ENCODE results near the gene TSFM. TPM values are rescaled to one million over a fixed set of nuclear protein-coding genes. Genes with fewer than 3 reads are reported as not detected.

The TSFM gene
- total and polyA plus RNA-seq, 2 of the 13 experiments (the other 11 are each of a cell fraction or from before 2014, with no cell fraction given) = 29.8 to 68.3 TPM

DNA sequence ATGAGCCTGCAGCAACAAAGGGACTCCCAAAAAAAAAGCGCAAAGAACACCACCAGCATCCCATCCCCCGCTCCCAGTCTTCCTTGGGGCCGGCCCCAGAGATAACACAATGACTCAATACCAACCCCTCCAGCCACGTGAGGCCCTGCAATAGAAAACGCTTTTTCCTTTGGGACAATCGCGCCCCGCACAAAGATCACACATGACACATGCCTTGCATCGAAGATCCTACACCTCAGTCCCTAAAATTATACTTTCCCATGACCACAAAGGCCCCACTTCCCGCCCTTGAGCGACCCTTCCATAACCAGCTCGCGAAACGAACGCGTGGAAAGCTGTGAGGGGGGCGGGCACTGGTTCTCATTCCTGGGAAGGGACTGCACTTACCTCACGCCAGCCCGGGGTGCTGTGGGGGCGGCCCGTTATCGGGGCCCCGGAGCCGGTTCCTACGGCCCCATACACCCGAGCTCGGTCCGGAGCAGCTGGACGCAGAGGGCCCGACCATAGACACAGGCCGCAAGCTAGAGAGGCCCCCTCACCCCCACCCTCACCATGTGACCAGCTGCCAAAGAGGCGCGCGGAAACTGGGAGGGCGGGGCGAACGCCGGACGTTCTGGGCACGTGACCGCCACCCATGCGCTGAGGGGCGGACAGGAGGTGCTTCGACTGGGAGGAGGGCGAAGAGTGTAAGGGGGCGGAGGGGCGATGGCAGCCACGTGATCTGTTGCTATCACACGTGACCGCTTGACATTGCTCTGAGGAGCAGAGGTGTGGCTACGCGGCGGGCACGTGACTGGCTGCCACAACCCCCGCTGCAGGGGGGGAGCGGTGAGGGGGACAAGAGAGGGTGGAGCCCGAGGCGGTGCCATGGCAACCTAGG, 30.6 kb upstream of the TSFM start, which contains the start of gene CDK4 (continued):
- TF ChIP-seq TBX3 (IDR thresholded peaks at IDR 0.05; ENCODE audit: borderline replicate concordance) = peak; percentile 94
- TF ChIP-seq ZNF605 (CRISPR knock-in tag; IDR thresholded peaks at IDR 0.05) = peak; percentile 89
- peak; percentile 94 for TF ChIP-seq SP4 (CRISPR knock-in tag; IDR thresholded peaks at IDR 0.05)
- peak; percentile 75; the same call in 1 of the 2 replicates for TF ChIP-seq TAF1 (CRISPR knock-in tag; IDR thresholded peaks at IDR 0.05)
- TF ChIP-seq, protein P1, sequence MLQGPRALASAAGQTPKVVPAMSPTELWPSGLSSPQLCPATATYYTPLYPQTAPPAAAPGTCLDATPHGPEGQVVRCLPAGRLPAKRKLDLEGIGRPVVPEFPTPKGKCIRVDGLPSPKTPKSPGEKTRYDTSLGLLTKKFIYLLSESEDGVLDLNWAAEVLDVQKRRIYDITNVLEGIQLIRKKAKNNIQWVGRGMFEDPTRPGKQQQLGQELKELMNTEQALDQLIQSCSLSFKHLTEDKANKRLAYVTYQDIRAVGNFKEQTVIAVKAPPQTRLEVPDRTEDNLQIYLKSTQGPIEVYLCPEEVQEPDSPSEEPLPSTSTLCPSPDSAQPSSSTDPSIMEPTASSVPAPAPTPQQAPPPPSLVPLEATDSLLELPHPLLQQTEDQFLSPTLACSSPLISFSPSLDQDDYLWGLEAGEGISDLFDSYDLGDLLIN (CRISPR knock-in tag; IDR thresholded peaks at IDR 0.05; ENCODE audit: borderline replicate concordance) = no peak; the same call in 1 of the 2 replicates
- TF ChIP-seq, protein P2, sequence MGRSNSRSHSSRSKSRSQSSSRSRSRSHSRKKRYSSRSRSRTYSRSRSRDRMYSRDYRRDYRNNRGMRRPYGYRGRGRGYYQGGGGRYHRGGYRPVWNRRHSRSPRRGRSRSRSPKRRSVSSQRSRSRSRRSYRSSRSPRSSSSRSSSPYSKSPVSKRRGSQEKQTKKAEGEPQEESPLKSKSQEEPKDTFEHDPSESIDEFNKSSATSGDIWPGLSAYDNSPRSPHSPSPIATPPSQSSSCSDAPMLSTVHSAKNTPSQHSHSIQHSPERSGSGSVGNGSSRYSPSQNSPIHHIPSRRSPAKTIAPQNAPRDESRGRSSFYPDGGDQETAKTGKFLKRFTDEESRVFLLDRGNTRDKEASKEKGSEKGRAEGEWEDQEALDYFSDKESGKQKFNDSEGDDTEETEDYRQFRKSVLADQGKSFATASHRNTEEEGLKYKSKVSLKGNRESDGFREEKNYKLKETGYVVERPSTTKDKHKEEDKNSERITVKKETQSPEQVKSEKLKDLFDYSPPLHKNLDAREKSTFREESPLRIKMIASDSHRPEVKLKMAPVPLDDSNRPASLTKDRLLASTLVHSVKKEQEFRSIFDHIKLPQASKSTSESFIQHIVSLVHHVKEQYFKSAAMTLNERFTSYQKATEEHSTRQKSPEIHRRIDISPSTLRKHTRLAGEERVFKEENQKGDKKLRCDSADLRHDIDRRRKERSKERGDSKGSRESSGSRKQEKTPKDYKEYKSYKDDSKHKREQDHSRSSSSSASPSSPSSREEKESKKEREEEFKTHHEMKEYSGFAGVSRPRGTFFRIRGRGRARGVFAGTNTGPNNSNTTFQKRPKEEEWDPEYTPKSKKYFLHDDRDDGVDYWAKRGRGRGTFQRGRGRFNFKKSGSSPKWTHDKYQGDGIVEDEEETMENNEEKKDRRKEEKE (IDR thresholded peaks at IDR 0.05) = no peak
- TF ChIP-seq, protein P3, sequence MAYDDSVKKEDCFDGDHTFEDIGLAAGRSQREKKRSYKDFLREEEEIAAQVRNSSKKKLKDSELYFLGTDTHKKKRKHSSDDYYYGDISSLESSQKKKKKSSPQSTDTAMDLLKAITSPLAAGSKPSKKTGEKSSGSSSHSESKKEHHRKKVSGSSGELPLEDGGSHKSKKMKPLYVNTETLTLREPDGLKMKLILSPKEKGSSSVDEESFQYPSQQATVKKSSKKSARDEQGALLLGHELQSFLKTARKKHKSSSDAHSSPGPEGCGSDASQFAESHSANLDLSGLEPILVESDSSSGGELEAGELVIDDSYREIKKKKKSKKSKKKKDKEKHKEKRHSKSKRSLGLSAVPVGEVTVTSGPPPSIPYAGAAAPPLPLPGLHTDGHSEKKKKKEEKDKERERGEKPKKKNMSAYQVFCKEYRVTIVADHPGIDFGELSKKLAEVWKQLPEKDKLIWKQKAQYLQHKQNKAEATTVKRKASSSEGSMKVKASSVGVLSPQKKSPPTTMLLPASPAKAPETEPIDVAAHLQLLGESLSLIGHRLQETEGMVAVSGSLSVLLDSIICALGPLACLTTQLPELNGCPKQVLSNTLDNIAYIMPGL (CRISPR knock-in tag; IDR thresholded peaks at IDR 0.05; ENCODE audit: borderline replicate concordance in 1 of 2, low read depth in 1 of 2) = peak; percentile 92 to 95
- TF ChIP-seq MAF1 (CRISPR knock-in tag; IDR thresholded peaks at IDR 0.05; ENCODE audit: borderline replicate concordance) = no peak; the same call in 1 of the 2 replicates
- TF ChIP-seq NR2C2 (CRISPR knock-in tag; IDR thresholded peaks at IDR 0.05; ENCODE audit: borderline replicate concordance) = peak; percentile 83
- TF ChIP-seq EZH2 (conservative IDR thresholded peaks at IDR 0.05; ENCODE audit: low read depth, low read length) = no peak
- TF ChIP-seq NPAS2 (CRISPR knock-in tag; IDR thresholded peaks at IDR 0.05; ENCODE audit: borderline replicate concordance) = peak; percentile 90; the same call in 1 of the 2 replicates
